RKO (cell line): Measurements from ENCODE around the gene CLNS1A.
A peak's percentile ranks its signal among the peaks of the same experiment; 100 is the strongest.
"Not testable (repeated sequence)": the region's sequence is repeated elsewhere in the genome, so short reads cannot be mapped to it uniquely, and the experiment has no call there.

Experiments used
- DNase-seq: peaks from one replicate; pipeline ENCODE4 v3.0.0-alpha.2; 2016; ENCODE audit warnings: low spot score

CLNS1A gene, protein sequence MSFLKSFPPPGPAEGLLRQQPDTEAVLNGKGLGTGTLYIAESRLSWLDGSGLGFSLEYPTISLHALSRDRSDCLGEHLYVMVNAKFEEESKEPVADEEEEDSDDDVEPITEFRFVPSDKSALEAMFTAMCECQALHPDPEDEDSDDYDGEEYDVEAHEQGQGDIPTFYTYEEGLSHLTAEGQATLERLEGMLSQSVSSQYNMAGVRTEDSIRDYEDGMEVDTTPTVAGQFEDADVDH

DNA sequence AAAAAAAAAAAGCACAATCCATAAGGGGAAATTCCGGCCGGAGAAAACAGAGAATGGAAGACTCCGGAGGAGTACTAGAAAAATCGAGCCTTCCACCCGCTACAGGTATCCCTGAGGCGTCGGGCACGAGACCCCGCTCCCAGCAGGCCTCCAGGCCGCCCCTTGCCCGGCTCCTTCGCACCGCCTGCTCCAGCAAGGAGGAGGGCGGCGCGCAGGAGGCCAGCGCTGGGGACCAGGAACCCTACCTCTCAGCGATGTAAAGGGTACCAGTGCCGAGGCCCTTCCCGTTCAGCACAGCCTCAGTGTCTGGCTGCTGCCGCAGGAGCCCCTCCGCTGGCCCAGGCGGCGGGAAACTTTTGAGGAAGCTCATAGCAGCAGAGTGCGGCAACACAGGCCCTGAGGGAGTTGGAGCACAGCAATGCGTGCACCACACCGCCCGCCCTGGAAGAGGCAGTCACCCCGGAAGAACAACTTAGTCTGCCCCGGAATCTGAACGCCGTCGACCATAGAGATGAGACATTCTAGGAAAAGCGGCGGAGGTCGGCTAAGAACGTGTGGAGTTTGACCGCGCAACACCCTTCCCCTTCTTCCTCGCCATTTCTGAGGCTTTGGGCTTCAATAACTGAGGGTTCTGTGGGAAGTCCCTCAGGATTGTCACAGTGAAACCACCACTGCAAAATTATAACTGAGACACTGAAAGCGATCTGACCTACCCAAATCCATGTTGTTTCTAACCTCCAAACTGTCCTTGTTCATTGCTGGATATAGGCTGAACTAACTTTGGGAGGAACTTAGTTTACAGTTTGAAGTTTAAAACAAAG lies at the start of gene CLNS1A:
CLNS1A (minus strand) TSS at position 450 of the 821 bp plus-strand sequence; CDS start at position 370, 80 bp downstream.
- DNase-seq, result peak; percentile 95

DNA sequence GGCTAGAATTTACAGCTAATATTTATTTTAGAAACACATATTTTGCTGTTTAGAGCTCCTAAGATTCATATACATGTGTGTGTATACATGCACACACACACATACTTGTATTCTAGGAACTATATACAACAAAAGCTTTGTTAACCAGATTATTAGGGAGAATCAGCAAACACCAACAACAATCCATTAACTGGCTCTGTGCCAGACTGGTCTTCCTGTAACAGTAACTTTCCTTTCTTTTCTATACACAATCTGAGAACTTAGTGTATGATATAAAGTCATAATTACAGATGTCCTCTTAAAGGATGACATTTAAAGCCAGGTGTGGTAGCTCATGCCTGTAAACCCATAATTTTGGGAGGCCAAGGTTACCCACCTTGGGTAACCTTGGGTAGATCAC lies 49.5 kb upstream of the CLNS1A start:
- no peak for DNase-seq

- no peak for DNase-seq
These were observed 39.5 kb upstream of the CLNS1A start for GRCh38 chr11:77677138-77677537.

DNA sequence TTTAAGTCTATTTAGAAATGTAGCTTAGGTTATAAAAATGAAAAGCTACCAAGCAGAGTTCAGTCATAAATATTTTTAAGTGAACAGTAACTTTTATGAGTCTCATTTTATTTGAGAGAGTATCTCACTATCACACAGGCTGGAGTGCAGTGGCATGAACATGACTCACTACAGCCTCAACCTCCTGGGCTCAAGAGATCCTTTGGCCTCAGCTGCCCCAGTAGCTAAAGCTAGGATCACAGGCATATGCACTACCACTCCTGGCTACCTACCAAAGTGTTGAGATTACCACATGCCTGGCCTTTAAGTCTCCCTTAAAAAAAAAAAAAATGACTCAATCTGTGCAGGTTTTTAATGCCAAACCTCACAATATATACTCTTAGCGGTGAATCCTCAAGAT lies 34.7 kb upstream of the CLNS1A start:
- peak; percentile 26 for DNase-seq

DNA sequence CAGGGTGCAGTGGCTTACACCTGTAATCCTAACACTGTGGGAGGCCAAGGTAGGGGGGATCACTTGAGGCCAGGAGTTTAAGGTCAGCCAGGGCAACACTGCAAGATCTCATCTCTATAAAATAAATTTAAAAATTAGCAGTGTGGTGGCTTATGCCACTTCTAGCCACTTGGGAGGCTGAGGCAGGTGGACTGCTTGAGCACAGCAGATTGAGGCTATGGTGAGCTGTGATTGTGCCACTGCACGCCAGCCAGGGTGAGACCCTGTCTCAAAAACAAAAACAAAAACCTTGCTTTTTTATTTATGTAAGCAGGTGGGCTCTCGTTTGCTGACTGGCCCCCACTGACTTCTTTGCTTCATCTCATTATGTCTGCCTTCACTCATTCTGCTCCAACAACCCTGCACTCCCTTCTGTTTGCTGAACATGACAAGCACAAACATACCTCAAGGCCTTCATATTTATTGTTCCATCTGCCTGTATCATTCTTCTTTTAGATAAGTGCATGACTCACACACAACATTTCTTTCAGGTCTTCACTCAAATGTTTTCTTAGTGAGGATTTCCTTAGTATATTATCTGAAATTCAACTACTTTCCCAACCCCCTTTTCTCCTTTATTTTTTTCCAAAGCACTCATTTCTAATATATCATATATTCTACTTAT lies 32.4 kb upstream of the CLNS1A start:
- no peak for DNase-seq

DNA sequence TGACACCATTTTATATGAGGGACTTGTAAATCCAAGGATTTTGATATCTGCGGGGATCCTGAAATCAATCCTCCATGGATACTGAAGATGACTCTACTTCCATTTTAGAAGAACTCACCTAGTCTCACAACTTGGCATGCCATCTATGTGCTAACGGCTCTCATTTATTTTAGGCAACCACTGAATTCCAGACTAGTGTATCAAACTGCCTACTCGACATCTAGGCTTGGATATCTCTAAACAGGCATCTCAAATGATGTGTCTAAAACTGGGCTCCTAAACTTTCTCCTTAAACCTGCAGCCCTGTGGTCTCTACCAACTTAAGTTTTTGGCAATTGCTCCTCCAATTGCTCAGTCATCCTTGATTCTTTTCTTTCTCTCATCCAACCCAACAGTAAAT lies 31.2 kb upstream of the CLNS1A start:
- no peak for DNase-seq

- no peak for DNase-seq
These were observed 27.8 kb upstream of the CLNS1A start for GRCh38 chr11:77665240-77665965.

DNA sequence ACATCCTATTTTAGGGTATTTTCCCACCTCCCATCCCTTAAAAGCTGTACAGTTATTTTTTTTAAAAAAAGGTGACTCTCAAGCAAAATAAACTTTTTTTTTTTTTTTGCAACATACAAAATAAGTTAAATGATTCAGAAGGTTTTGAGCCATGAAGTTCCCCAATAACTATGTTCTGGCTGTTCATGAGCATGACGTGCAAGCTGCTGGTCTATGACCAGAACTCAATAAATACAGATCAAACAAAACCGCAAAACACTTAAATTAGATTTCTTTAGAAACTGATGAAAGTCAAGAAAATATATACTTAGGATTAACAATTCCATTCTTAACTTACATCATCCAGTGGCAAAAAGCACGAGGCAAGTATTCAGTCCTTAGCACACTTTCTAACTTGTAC lies 24.1 kb upstream of the CLNS1A start:
- no peak for DNase-seq

GRCh38 chr11:77660947-77661346 lies 23.4 kb upstream of the CLNS1A start:
- no peak for DNase-seq

DNA sequence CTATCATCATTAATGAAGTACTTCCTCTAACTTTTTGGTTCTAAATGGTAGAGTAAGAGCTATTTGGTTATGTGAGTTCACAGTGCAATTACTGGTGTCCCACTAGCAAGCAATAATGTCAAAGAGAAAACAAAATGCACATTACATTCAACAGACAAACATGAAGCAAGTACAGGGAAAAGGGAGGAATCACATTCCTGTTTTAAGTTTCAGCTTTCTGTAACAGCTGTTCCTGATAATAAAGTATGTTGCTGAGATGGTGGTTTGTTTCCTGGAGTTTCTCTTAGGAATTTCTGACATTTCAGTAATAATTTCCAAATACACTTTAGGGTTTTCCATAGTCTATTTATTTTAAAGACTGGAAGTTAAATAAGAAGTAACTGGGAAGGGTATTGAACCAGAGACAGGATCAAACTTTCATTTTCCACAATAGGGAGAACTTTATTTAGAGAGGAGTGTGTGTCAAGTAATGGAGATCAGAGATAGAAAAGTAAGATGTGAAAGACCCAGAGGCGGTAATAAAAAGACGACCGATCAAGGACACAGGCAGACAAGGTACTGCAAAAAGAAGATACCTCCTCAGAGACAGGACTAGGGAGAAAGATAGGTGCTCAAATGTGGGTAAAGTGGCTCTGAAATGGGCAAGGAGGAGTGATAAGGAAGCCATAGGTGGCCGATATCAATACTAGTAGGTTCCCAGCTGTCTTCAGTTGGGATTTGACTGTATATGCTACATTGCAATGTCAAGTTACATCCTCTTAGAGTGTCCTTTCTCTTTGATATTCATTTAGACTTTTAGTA lies 20.8 kb upstream of the CLNS1A start:
- no peak for DNase-seq

- DNase-seq, result no peak
These were observed 18.8 kb upstream of the CLNS1A start for GRCh38 chr11:77656362-77656761.

GRCh38 chr11:77654770-77655434 lies 17.3 kb upstream of the CLNS1A start:
- no peak for DNase-seq

- no peak for DNase-seq
These were observed 12.5 kb upstream of the CLNS1A start for GRCh38 chr11:77650123-77650522.

DNA sequence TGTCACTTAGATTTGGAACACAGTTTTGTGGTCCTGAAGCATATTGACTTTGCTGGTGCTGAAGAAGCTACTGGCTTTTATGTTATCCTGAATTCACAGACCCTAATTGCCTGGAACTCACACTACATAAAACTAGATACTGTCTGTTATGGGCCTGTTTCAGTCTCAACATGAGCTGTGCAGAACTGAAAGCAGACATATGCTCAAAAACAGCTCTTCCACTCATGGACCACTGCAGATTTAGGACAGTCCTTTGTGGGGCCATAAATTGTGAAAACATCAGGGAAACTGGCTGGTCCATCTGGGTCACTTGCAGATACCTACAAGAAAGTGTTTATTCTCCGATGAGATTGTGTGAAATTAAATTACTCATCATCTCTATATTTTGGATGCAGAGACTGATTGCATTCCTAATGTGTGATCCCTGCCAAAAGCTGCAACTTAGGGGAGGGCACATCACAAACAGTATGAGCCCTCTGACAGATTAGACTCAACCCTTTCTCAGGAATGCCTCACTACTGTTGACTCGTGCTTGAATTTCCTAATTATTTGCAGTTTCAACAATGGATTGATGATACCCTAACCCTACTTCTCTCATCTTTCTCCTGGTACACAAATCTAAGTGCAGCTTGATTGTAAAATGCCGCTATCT lies 10.2 kb upstream of the CLNS1A start:
- DNase-seq, result no peak

DNA sequence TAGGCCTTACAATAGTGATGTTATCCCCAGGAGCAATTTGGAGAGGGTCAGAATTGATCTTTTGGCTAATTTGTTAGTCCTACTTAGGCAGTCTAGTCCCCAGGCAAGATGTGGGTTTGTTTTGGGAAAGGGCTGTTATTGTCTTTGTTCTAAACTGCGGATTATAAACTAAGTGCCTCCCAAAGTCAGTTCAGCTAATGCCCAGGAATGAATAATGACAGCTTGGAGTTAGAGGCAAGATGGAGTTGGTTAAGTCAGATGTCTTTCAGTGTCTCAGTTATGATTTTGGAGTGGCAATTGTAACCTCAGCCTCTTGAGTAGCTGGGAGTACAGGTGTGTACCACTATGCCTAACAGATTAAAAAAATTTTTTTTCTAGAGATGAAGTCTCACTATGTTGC lies 7.3 kb upstream of the CLNS1A start:
- DNase-seq, result no peak

DNA sequence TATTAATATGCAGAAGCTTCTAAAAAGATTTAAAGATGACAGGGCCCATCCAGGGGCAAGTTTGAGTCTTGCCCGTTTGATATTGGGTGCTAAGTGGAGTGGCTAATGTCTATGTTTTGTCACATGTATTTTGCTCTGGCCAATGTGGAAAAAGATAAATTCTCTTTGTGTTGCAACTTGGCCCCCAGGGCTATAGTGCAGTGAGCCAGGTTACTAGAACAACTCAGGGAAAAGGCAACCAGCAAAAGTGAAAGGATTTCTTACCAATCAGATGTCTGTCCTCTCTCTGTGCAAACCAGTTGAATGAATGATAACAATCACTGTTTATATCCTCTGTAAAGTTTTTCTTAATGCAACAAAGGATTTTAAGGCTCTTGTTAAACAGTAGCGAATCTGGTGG lies 4.6 kb upstream of the CLNS1A start:
- no peak for DNase-seq

- DNase-seq, result peak; percentile 76
These were observed 756 bp downstream of the CLNS1A start for GRCh38 chr11:77636731-77637344.

GRCh38 chr11:77633926-77634325 lies 3.7 kb downstream of the CLNS1A start:
- DNase-seq, result not testable (repeated sequence)

- no peak for DNase-seq
These were observed 7.4 kb downstream of the CLNS1A start for GRCh38 chr11:77630157-77630710.
